Activated CD4-positive, alpha-beta T cell treated with anti-CD3 and anti-CD28 coated beads, Interleukin-2, Interleukin-6, amounts not matched to agents 100 ng/mL and 50 ng/mL, durations not matched to agents 16 hours and 8 hours (primary cell): ENCODE data around the gene SLC17A9.

ENCODE experiments used
- DNase-seq: peaks from one replicate; pipeline ENCODE4 v3.0.0-alpha.2; 2020

SLC17A9 gene, protein sequence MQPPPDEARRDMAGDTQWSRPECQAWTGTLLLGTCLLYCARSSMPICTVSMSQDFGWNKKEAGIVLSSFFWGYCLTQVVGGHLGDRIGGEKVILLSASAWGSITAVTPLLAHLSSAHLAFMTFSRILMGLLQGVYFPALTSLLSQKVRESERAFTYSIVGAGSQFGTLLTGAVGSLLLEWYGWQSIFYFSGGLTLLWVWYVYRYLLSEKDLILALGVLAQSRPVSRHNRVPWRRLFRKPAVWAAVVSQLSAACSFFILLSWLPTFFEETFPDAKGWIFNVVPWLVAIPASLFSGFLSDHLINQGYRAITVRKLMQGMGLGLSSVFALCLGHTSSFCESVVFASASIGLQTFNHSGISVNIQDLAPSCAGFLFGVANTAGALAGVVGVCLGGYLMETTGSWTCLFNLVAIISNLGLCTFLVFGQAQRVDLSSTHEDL

DNA sequence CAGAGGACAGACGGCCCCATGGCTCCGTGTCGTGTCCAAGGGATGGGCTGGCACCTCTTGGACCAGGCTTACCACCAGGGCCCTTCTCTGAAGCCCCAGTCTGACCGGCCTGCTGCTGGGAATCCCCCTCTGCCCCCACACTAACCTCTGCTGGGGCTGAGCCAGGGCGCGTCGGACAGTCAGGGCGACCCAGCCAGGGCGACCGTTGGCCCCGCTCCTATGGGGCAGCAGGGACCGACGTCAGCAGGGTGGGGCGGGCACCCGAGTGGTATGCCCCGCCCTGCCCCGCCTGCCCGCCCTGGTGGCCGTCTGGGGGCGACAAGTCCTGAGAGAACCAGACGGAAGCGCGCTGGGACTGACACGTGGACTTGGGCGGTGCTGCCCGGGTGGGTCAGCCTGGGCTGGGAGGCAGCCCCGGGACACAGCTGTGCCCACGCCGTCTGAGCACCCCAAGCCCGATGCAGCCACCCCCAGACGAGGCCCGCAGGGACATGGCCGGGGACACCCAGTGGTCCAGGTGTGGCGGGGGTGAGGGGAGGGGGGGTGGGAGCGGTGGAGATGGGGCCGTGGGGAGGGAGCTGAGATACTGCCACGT, at the start of gene SLC17A9:
Gene SLC17A9 (plus strand): TSS at position 337 of the 595 bp plus-strand sequence. CDS start 122 bp downstream, at position 459.
- DNase-seq: peak; percentile 59

DNA sequence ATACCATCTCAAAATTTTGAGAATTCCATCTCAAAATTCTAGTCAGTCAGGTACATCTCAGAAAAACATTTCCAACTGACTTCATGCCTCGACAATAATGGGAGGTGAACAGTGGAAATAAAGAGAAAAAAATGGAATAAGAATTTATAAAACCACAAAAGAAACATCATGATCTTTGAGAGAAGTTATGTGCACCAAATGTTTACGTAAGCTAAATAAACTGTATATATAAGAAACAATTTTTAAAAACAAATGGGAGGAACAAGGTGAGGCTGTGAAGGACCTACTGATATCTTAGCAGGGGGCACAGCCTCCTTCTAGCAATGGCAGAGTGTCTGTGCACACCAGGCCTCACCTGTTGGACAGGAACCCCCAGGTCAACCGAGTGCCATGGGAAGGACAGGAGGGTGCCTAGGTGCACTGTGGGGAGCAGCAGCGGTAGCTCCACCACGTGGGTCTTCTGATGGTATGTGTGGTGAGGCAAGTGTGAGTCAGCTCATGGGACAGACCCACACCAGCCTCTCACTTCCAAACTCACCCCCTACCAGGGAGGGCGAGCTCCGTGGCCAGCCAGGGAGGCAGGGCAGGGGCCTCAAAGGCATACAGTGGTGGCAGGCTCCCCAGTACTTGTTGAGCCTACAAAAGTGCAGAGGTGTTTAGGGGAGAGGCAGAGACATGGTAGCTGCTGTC, 49.4 kb upstream of the SLC17A9 start:
- no peak for DNase-seq

DNA sequence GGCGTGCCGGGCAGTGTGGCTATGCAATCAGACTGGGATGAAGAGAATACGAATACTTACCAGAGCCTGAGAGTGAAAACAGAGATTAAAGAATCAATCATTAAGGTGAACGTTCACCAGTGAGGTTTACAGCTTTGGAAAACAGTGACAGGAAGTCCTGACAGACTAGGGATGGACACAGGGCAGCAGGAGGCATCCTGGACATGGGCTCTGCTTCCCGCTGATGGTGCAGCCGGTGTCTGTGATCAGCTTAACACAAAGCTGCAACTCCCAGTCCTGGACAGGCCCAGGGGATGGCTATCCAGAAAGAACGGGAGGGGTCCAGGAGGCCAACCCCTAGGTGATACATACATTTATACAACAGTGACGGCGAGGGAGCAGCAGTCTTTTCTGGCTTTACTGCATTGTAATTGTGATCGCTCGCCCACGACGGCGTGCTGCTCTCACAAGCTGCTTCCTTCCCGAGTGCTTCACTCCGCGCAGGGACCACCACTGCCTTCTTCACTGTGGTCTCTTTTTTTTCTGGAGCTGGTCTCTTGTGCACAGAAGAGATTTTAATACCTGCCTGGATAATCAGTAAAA, 46.9 kb upstream of the SLC17A9 start:
- no peak for DNase-seq

DNA sequence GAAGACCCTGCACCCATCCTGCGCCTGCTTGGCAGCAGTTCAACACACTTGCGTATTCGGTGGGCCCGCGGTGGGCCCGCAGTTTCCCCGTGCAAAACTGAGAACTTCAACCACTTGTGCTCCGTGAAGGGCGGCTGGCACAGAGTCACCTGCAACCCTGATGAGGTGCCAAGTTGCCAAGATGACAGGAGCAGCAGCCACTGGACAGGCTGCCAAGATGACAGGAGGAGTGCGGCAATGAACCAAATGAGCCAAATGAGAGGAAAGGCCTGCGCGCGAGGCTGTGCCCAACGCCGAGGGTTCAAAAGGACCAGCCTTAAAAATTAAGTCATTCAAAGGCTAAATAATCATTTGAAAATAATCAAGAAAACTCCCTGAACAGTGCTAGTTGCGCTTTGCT, 46.3 kb upstream of the SLC17A9 start:
- no peak for DNase-seq

DNA sequence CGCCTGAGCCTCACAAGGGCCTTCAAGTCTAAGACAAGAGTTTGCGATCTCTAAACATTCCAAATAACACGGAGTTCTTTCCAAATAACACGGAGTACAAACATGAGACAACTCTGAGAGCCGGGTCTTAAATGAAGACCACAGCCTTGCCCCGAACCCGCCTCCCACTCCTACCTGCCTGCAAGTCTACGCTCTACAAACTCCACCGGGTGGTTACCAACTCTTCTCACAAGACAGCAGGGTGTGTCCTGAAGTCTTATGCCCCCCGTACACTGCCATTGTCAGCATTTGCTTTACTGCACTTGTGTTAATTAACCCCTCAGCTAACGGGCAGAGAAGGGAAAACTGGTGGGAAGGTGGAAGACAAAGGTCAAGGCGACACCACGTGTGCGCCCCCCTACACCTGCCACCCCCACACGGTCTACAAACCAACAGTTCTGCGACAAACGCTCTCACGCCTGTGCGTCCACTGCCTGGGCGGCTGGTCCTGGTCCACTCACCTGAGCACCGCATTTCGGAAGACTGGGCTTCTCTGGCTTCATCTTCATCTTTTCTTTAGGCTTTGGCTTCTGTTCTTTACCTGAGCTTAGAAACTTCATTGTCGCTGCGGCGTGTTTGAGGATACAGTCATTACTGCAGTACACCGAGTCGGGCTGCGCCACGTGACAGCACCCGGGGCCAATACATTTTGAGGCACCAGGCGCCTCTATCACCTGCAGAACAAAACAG, 45.7 kb upstream of the SLC17A9 start:
- no peak for DNase-seq

DNA sequence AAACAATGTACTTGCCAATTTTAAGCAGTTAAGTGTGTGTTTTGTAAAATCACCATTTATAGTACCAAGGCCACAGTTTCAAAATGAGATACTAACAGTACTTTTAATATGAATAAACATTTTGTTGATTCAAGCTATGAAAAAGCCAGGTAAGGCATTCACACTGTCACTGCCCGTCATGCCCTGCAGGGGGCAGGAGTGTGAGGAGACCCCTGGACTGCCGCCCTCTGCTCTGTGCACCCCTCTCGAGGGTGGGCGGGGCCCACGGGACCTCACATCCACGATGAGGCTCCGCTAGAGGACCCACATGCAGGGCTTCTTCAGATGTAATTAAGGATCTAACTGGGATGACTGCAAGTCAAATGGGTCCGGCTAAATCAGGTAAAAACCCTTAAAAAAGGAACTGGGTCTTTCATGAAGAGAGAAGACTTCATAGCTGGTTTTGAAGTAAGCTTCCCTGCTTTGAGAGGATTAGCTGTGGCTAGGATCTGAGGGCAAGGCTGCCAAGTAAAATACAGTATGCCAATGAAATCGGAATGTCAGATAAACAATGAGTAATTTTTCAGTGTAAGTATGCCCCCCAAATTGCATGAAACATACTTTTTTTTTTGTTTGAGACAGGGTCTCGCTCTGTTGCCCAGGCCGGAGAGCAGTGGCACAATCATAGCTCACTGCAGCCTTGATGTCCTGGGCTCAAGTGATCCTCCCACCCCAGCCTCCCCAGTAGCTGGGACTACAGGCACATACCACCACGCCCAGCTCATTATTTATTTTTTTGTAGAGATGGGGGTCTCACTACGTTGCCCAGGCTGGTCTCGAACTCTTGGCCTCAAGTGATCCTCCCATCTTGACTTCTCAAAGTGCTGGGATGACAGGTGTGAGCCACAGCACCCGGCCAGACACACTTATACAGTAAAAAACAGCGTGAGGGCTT, 44.9 kb upstream of the SLC17A9 start:
- DNase-seq: peak; percentile 41

DNA sequence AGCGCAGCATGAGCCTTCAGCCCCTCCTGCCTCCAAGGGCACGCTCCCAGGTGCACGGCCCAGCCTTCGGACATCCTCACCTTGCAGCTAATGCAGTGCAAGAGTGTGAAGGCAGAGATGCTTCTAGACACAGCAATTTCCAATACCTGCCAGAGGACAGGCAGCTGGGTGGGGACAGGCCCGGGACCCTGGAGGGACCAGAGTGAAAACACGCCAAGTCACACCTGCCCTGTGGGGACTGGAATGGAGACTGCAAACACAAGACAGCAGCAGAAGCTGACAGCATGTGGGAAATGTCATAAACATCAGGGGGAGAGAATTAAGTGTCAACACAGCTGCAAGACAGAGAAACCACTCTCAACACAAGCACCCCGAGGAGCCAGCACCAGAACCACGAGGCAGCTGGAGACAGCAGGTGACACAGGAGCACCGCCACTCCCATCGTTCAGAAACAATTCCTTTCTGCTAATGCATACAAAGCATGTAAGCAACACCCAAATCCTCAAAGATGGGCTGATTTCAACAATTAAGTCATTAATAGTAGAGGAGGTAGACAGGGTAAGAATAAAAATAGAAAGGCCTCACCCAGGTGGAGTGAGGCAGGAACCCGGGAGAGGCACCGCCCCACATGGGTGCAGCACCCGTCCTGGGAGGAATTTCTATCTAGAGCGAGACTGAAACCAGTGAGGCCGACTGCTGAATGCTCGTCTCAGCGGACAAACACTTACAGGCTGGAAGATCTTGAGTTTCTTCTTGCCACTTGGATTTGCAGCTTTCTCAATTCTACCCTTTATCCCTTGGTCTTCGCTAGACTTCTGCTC, 43.3 kb upstream of the SLC17A9 start:
- DNase-seq: no peak

DNA sequence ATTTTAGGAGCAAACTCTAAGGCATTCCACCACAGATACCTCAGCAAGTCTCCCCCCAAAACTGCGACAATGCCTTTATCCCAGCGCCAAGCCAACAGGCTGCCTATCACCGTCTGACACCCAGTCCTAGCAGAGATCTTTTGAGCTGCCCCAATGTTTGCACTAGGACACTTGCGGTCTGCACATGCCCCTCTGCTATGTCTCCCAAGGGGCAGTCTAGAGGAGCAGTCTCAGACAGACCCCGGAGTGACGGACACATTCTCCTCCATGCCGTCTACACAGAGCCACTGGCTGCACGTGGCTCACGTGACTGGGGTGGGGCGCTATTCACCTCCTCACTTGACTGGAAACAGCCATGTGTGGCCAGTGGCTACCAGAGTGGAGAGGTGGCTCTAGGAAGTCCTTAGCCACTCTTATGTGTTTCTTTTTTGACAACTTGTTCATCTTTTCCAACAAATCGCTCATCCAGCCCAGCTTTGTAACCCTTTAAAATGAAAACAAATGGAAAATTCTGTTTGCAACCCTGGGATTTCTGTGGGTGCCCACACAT, 42.2 kb upstream of the SLC17A9 start:
- DNase-seq: no peak

DNA sequence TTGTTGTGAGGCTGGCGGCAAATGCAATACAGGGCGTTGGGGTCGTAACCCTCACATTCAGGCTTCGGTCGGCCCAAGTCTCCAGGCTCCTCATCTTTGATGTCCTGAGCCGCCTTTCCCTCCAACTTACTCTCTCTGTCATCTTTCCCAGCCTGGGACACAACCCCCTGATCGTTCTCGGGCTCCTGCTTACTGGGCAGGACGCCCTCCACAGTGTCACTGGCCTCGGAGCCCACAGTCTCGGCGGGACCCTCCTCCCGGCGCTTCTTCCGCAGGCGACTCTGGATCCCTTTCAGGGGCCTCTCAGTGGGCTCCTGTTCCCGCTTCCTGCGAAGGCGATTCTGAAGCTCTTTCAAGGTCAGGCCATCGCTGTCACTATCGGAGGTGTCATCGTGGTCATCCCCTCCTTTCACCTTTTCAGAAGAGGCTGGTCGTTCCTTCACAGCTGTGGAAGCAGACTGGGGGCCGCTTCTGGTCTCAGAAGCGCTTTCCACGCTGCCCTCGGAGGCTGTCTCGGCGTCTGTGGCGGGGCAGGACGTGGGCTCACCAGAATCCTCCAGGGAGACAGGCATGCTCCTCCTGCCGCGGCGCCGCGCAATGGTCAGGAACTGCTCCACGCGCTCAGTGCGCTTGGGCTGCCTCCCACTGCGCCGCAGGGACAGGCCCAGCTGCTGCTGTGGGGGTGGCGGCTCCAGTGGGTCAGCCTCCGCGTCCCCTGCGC, 41.6 kb upstream of the SLC17A9 start:
- DNase-seq: no peak

DNA sequence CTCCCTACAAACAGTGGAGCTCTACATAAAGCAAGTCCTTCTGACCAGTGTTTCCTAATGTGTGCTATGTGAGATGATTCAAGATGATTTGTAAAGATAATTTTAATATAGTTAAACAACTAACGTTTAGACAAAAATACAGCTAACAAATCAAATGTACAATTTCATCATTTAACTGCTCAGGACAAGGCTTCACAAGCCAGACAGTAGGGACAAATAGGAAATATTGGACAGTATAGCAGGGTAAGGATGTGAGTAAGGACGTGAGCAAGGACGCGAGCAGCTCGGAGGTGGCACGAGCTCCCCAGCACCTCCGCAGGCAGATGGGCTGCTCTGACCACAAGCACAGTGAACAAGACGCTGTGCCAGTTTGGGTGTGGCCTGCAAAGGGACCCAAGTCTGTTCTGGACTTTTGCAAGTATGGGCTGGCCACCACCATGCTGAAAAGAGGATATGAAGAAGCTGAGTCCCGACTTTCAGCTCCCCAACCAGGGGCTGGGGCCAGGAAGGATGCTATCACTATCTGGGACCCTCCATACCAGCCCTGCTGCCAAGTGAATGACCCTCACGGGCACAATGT, 40.7 kb upstream of the SLC17A9 start:
- DNase-seq: no peak

DNA sequence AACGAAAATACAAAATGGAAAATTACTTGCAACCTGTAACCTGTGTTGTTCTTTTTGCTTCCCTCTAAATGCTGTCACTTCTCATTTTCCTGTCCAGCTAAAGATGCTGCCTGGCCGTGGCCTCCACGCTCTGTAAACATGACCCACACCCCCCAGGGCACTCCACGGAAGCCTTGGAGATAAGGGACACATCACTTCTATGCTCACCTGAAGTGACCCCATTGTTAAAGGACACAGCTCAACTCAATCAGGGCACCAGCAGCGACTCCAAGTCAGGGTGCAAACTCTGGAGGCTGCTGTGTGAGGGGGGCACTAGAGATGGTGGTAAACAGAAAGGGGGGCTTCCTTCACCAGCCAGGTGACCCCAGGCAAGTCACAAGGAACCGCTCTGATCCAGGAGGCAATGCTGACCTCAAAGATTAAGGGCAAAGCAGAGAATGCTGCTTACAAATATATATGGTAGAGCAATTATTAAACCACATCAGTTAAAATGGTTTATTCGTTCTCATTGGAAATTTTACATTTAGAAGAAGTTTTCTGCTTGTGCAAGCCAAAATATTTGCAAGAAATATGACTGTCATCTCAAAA, 39.4 kb upstream of the SLC17A9 start:
- no peak for DNase-seq

DNA sequence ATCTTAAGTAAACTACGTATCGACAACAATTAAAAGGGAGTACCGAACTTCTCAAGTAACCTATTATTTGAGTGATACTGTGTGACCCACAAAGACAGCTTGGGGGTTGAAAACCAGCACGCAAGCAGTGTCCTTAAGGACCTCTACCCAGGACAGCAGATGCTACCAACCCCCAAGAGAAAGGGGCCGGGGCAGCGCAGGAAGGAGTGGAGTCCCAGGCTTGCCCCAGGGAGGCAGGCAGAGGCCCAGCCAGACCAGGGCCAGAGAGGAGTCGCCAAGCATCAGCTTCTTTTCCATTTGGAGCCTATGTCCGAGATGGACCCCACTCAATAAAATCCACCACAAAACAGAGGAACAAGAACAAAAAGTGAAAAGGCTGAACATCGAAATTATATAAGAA, 38.1 kb upstream of the SLC17A9 start:
- no peak for DNase-seq

DNA sequence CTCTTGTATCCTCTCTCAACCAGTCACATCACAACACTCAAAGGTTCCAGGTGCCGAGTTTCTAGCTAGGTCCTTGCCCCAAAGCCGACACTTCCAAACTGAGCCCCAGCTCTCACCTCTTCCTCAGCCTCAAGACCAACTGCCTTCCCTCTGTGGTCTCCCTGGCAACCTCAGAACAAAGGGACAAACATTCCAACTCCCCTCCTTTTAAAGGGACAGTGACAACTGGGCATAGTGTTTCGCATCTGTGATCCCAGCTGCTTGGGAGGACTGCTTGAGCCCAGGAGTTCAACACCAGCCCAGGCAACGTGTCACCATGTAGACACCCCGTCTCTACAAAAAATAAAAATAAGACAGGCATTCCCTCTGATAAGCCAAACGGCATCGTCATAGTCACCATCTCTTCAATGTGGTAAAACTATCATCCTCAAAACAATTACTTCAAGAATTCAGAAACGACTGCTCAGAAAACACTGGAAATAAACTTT, 37.5 kb upstream of the SLC17A9 start:
- no peak for DNase-seq

DNA sequence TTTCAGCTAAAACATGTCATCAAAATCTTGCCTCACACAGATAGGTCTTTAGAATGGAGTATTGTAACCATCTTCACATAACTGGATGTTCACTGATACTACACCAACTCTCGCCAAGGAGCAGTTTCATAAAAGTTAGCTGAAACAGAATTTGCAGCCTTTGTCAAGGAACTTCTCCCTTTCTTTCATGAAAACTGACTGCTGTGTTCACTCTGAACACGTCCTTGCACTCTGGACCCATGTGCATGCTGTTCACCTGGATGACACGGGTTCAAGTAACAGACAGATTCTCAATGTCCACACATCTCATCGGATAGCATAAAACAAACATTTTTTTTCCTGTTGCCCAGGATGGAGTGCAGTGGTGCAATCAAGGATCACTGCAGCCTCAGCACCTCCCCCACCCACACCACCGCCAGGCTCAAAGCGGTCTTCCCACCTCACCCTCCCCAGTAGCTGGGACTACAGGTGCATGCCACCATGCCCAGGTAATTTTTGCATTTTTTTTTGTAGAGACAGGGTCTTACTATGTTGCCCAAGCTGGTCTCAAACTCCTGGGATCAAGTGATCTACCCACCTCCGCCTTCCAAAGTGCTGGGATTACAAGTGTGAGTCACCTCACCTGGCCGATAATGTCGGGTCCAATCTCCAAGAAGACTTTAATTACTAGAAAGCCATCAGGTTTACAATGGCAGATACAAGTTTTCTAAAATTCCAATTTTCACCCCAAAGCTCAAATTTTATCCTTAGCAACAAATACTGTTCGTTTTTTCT, 35.6 kb upstream of the SLC17A9 start:
- no peak for DNase-seq

DNA sequence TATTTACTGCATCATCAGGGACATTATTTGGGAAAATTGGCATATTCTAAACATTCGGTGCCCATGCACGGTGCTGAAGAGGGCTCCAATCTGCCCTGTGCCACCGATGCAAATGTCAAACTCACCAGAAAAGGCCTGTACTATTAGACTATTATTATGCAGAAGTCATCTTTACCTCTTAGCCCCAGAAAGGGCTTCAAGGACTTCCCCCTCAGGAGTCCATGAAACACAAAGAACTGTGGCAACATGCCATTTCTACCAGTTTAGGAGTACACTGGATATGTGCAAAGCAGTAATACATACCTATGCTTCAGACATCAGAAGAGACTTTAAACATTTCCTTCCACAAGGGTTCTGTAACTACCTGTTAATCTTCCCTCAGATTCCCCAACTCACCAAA, 34.8 kb upstream of the SLC17A9 start:
- no peak for DNase-seq

DNA sequence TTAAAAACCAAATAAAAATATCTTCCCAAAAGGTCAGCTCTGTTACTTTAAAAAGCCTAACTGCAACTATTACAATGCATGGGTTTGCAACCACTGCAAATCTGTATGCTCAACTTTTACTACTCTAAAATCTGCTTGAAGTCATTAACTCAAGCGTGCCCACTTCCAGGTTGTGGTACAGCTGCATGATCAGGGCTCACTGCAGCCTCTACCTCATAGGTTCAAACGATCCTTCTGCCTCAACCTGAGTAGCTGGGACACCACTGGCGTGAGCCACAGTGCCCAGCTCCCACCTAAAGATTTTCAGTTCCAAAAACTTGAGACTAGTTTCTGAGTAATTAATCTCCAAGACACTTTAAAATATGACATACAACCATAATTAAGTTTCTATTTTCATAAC, 34.4 kb upstream of the SLC17A9 start:
- DNase-seq: peak; percentile 58

DNA sequence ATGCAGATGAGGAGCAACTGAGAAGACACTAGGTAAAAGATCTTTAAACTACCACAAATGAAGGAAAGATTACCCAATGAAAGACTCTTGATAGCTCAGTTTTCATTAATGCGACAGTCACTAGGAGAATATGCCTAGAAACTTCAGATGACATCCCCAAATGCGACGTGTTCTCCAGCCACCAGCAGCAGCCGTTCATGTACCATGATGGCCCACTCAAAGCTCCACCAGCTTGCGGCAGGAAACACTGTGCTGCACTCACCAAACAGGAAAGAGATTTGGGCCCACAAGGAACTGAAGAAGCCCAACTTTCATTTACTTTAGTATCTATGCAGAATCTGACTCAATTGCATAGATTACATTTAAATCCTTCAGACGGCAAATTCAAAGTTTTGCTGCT, 33.7 kb upstream of the SLC17A9 start:
- DNase-seq: peak; percentile 84

DNA sequence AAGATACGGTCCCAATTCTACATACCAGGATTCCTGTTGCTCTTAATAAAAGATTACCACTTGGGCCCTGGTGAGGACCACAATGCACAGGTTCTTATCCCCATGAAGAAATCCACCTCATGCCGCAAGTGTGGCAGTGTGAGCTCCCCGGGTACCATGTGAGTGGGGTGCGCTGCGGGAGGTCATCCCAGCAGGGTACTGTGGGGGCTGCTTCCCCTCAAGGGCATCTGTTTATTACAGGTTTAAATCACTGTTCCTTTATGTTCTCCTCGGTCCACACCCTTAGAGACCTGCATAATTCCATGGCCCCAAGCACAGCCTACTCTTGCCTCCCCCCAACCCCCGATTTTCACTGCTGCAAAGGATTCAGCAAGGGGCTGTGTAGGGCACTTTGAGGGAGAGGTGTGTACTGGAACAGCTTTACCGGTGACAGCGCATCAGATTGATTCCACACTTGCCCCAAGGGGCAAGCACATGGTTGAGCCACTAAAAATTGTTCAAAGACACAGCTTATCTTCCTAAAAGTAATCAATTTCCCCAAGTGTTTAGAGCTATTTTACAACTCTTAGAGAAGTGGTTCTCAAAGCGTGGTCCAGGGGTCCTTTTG, 32.4 kb upstream of the SLC17A9 start:
- DNase-seq: no peak
